HG02798 (cell line): Measurements from ENCODE around the gene FBXO4.
A peak's percentile ranks its signal among the peaks of the same experiment; 100 is the strongest.

ENCODE experiments used
- ATAC-seq: cut with Tn5 transposase; IDR thresholded peaks from one replicate; pipeline ENCODE4 v1.9.1; 2021; ENCODE audit warnings: mild to moderate bottlenecking; ENCODE audit not compliant: unreplicated experiment, poor library complexity

Gene FBXO4

DNA sequence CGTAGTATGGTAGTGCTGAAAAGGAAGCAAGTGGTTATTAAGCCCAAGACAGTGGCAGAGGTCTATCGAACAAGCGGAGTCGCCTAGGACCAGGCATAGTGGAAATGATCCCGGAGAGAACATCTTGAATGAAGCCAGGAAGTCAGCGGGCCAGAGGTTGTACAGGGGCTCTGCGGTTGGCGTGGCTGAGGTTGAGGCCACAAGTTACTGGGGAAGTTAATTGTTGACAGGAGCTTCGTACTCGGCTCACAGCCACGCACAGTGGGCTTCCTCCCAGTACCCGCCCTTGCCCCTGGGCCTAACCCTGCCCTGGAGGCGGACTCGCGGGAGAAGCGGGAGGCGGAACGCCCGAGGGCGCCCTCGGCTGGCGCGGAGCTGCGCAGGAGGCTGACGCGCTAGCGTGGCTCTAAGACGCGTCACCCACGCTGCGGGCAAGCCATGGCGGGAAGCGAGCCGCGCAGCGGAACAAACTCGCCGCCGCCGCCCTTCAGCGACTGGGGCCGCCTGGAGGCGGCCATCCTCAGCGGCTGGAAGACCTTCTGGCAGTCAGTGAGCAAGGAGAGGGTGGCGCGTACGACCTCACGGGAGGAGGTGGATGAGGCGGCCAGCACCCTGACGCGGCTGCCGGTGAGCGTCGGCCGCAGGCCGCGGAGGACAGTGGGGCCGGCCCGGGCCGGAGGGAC, at the start of gene FBXO4:
FBXO4 (plus strand) TSS at position 410 of the 683 bp plus-strand sequence; CDS start at position 439, 29 bp downstream.
- peak; percentile 98 for ATAC-seq

DNA sequence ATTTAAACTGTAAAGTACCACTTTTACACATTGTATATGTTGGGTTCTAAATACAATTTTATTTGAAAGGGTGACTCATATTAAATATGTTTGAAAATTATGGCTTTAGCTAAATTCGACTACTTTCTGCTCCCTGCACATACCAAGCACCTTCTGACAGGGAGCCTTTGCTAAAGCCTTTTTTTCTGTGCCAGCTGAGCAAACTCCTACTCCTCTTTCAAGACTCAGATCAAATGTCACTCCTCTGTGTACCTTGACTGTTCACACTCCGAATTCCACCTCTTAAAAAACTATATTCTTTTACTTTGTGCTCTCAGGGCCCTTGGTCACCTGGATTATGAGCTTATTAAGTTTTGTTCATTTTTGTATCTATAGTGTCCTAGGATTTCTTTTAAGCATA, 48.4 kb upstream of the FBXO4 start:
- ATAC-seq, result no peak

DNA sequence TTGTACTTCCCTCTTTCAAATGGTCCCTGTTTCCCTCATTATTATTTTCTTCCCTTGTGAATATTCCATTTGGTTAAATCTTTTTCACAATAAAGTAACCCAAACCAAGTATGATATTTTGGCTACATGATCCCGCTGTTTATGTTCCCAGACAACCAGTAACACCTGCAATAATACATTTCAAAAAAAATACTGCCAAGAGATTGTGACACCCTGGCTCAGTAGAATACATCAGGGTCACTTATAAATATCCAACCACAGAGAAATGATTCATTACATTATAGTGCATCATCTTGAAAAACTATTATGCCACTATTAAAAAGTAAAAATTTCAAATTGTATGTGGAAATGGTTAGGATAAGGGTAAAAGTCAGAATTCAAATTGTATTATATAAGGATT, 47.7 kb upstream of the FBXO4 start:
- no peak for ATAC-seq

GRCh38 chr5:41878173-41878572, 46.9 kb upstream of the FBXO4 start:
- no peak for ATAC-seq

GRCh38 chr5:41878643-41879478, 46.2 kb upstream of the FBXO4 start:
- ATAC-seq, result peak; percentile 62

- no peak for ATAC-seq
Measured at GRCh38 chr5:41882765-41883164, 42.3 kb upstream of the FBXO4 start.

DNA sequence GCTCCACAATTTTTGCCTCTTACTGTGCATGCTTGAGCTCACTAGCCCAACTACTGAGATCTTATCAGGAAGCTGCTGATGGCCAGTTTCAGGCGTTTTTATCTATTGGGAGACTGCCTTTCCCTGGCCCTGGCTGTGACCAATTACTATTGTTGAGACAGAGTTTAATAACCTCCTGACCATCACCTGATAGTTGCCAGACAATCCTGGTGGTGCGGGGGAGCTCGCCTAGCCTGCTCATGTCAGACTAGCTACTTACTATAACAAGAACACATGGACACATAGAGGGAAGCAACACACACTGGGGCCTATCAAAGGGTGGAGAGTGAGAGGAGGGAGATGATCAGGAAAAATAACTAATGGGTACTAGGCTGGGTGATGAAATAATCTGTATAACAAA, 41.8 kb upstream of the FBXO4 start:
- no peak for ATAC-seq

DNA sequence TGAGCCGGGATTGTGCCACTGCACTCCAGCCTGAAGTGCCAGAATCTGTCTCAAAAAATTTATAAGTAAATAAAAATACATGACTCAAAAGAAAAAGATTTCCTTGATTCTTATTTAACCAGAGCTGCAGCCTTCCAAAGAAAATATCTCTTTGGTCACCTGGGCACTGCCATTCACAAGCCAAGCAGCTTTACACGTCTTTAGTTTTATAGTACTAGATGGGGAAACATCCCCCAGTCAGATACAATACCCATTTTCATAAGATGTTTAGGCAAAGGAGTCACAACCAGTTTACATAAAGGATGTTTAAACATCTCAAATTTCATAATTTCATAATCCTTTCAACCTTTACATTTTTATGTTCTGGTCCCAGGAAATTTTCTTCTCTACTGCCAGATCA, 41.1 kb upstream of the FBXO4 start:
- ATAC-seq, result no peak

DNA sequence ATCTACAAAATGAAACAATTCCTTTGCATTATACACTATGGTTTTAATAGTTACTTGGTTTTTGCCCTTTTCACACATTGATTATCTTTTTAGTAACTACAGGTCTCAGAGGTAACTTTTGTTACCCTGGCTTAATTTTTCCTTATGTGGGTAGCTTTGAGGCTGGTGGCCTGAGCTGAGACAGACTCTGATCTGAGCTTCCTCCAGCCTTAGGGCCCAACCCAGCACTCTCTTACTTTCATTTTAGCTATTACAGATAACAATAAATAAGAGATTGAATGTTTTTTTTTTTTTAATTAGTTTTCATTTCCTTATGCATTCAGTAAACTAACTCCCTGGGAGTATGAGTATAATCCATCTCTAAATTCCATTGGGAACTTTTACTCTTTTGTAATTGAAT, 39.8 kb upstream of the FBXO4 start:
- ATAC-seq, result no peak

DNA sequence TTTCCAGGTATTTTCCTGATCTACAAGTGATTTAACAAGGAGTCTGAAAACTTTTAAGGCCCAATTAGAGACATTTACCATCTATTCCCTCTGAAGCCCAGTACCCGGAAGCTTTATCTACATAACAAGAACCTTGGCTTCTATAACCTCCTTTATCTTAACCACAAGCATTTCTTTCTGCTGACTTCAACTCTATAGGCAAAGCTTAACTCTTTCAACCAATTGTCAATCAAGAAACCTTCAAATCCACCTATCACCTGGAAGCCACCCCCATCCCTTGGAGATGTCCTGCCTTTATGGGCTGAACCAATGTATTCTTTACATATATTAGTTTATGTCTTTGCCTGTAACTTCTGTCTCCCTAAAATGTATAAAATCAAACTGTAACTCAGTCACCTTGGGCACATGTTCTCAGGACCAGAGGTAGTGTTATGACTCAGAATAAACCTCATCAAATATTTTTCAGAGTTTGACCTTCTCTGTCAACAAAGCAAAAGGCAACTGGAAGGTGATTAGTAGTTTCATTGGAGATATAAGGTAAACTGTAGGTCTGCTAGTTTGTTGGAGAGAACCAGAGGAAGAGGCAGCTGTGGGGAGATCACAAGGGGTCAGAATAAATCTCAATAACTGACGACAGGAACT, 33.9 kb upstream of the FBXO4 start:
- ATAC-seq, result no peak

- ATAC-seq, result no peak
Measured at GRCh38 chr5:41892031-41892430, 33.0 kb upstream of the FBXO4 start.

DNA sequence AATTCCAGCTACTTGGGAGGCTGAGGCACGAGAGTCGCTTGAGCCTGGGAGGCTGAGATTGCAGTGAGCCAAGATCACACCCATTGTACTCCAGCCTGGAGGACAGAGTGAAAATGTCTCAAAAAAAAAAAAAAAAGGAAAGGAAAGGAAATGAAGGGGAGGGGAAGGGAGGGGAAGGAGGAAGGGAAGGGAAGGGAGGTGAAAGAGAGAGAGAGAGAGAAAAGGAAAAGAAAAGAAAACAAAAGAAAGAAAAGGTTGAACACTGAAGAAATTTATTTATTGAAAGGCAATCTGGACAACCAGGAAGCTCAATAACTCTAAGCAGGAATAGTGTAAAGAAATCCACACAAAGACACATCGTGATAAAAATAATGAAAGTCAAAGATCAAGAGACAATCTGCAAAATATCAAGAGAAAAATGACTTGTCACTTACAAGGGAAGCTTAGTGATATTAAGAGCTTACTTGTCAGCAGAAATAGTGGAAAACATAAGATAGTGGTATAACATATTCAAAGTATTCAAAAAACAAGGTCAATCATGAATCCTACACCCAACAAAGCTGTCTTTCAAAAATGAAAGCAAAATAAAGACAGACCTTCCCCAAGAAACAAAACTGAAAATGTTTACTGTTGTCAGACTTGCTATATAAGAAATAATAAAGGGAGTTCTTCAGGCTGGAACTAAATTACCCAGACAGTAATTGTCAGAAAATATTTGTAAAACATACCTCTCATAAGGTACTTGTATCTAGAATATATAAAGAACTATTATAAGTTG, 31.8 kb upstream of the FBXO4 start:
- ATAC-seq, result peak; percentile 71

- ATAC-seq, result no peak
Measured at GRCh38 chr5:41896230-41896629, 28.9 kb upstream of the FBXO4 start.

DNA sequence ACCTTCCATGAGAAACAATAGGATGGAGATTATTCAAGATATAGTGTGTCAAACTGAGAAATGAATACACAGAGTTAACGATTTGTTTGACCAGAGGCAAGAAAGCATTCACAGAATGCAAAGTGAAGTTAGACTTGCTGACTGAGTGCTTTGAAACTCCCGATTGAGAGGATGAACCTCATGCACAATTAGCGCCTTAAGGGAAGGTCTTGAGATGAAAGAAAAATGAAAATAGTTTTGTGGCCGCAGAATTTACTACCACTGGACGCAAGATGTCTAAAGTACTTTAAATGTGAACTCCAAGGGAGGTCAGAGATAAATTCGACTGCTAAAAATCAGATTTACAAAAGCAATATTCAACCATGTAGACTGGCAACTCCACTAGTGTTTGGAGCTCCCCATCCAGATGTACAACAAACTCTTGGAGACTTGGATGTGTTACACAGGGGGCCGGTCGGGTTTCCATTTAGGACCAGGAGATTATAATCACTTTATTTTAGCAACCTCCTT, 21.6 kb upstream of the FBXO4 start:
- no peak for ATAC-seq

DNA sequence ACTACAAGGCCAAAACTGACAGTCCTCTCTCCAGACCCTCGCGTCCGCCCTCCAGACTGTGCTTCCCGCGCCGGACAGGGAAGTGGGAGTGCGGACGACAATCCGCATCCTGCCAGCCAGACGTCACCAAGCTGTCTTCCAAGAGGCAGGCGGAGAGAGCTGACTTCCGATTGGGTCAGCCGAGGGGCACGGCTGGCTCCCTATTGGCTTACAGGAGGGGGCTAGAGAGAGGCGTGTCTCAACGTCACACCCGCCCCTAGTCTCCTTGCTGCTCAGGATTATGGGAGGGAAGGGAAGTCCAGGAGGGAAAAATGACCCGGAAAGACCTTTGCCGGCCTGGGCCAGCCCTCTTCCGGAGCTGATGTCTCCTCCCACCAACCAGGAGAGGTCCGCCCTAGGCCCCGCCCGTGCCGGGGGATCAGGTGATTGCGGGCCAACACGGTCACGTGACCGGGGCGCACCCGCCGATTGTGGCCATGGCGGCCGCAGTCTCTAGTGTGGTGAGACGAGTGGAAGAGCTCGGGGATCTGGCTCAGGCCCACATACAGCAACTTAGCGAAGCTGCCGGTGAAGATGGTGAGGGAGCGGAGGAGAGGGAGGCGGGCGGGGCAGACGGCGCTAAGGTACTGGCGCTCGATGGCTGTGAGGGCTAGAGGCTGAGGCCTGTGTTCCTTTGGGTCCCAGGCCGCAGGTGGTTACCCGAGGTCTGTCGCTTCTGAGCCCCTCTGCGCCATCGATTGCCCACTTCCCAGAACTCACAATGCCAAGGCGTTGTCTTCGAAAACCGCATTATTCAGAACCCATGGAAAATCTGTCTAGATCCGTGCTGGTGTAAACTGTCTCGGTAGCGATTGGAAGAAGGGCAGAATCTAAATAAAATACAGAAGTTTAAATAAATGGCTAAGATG, 20.9 kb upstream of the FBXO4 start, which contains the start of gene RIMOC1:
RIMOC1 (plus strand) TSS at position 453 of the 908 bp plus-strand sequence; CDS start at position 477, 24 bp downstream.
- ATAC-seq, result peak; percentile 99

DNA sequence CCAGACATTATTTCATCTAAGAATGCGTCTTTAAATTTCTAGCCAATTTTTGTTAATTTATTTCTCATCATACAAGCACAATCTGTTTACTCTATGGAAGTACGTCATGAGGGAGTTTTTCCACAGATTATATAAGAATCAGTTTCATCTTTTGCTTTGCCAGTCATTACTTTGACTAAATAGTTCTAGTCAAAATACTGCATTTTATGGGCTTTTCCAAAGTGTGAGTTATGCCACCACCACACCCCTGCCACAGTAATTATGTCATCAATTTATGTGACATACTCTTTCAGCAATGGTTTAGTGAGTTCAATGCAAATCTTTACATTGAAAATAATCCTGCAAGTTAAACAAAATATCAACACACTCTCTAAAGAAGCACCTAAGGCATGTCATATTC, 18.9 kb upstream of the FBXO4 start:
- ATAC-seq, result no peak

DNA sequence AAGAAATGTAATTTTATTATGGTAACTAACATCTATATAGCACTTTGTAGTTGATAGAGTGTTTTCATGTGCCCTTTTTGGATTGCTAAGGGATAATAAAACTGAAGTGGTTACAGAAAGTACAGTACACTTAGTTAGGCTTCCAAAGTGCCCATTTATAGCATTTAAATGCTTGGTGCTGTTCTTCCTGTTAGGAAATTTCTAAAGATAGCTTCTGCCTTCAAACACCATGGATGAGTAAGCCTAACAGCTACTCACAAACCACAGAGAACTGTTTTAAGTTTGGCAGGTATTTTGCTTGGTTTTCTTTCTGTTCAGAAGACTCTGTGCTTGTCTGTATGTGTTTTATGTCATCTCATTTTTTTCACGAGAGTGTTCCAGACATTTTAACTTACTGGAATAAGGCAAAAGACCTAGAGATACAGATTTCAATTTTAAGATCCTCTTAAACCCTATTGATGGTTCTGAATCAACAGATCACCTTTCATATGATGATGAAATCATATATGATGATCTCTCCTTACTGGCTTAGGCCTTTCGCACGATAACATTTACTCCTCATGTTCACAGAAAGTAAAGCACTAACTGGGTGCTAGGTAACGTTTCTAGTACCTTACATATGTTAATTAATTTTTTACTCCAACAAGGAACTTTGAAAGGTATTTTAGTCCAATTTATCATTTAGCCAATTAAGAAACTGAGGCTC, 16.6 kb upstream of the FBXO4 start:
- ATAC-seq, result no peak

GRCh38 chr5:41918105-41918504, 7.0 kb upstream of the FBXO4 start:
- peak; percentile 61 for ATAC-seq

DNA sequence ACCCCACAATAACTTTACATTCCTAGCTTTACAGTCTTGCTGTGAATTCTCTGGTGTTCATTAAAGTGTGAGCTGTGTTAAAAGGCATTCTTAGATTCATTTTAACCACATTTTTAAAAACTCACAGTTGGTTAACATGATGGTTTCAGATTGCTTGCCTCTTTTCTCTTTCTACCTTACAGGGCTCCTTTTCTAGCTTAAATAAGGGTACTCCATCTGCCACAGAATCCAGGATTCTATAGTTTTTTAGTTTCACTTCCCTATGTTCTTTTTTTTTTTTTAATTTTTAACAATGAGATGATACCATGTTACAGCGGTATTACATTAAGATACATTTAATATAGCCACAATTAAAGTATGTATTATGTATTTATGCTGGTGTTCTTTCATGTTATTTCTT, 3.9 kb upstream of the FBXO4 start:
- no peak for ATAC-seq
